ENCODE measurements around the gene DNHD1.

Gene DNHD1

GRCh38 chr11:6563121-6563619, 66.1 kb downstream of the DNHD1 start:
- H3K27ac ChIP-seq (ENCODE audit: low read depth, low read length), result no peak overlapping the region
- H3F3A ChIP-seq (ENCODE audit: insufficient read depth), result no peaks in the 10 kb centered on the region
- no peaks in the 10 kb centered on the region for H3K36me3 ChIP-seq (ENCODE audit: low read length)
- H3K4me2 ChIP-seq (ENCODE audit: low read depth, low read length, poor library complexity, severe bottlenecking), result no peak overlapping the region
- no peaks in the 10 kb centered on the region for H3K79me2 ChIP-seq (ENCODE audit: insufficient read depth, low read length)
- no peaks in the 10 kb centered on the region for H4K20me1 ChIP-seq (ENCODE audit: low read depth, low read length)
- no peaks in the 10 kb centered on the region for H3K9me2 ChIP-seq (replicated peaks; ENCODE audit: insufficient read depth, low read length)
- TF ChIP-seq EZH2phosphoT487 (conservative IDR thresholded peaks at IDR 0.05; ENCODE audit: low read length) (no peak), CTCF (IDR thresholded peaks at IDR 0.05; ENCODE audit: insufficient read depth, low read length, poor library complexity, severe bottlenecking) (no peak)
- H2AFZ ChIP-seq (ENCODE audit: low read depth, low read length, severe bottlenecking), result no peak overlapping the region
- no peak overlapping the region for H3K4me3 ChIP-seq (ENCODE audit: insufficient read depth, low read length, poor library complexity, severe bottlenecking)
- H3K9ac ChIP-seq (ENCODE audit: low read length), result no peak overlapping the region
- no peaks in the 10 kb centered on the region for H3K9me3 ChIP-seq (ENCODE audit: insufficient read depth, low read length)
- H3K27me3 ChIP-seq (ENCODE audit: low read length), result no peaks in the 10 kb centered on the region

DNA sequence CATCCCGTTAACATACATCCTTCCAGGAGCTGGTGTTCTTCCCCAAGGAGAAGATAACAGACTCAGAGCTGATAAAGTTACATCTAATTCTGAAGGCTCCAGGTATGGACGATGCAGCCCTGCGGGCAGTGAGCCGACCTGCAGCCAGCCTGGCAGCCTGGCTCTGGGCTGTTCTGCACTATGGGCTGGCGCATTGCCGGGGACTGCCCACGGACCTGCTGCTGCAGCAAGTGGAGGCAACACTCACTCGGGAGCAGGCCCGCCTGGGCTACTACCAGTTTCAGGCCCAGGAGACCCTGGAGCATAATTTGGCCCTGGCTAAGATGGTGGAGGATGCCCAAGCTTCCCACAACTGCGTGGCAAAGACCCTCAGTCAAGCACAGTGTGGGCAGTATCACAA, 66.6 kb downstream of the DNHD1 start:
- Histone ChIP-seq H3K9ac (ENCODE audit: low read length) (no peak overlapping the region), H2AFZ (ENCODE audit: low read depth, low read length, severe bottlenecking) (no peak overlapping the region), H3K4me3 (ENCODE audit: insufficient read depth, low read length, poor library complexity, severe bottlenecking) (no peak overlapping the region), H4K20me1 (ENCODE audit: low read depth, low read length) (no peaks in the 10 kb centered on the region), H3K27ac (ENCODE audit: low read depth, low read length) (no peak overlapping the region), H3K79me2 (ENCODE audit: insufficient read depth, low read length) (no peaks in the 10 kb centered on the region), H3F3A (ENCODE audit: insufficient read depth) (no peaks in the 10 kb centered on the region), H3K27me3 (ENCODE audit: low read length) (no peaks in the 10 kb centered on the region), H3K4me2 (ENCODE audit: low read depth, low read length, poor library complexity, severe bottlenecking) (no peak overlapping the region), H3K9me2 (replicated peaks; ENCODE audit: insufficient read depth, low read length) (no peaks in the 10 kb centered on the region), H3K9me3 (ENCODE audit: insufficient read depth, low read length) (no peaks in the 10 kb centered on the region), H3K36me3 (ENCODE audit: low read length) (no peaks in the 10 kb centered on the region)
- no peak for TF ChIP-seq CTCF (IDR thresholded peaks at IDR 0.05; ENCODE audit: insufficient read depth, low read length, poor library complexity, severe bottlenecking)
- no peak for TF ChIP-seq EZH2phosphoT487 (conservative IDR thresholded peaks at IDR 0.05; ENCODE audit: low read length)

- no peaks in the 10 kb centered on the region for H3K9me3 ChIP-seq (ENCODE audit: insufficient read depth, low read length)
- H3K79me2 ChIP-seq (ENCODE audit: insufficient read depth, low read length), result no peaks in the 10 kb centered on the region
- H3K4me3 ChIP-seq (ENCODE audit: insufficient read depth, low read length, poor library complexity, severe bottlenecking), result no peak overlapping the region
- H3F3A ChIP-seq (ENCODE audit: insufficient read depth), result no peaks in the 10 kb centered on the region
- H3K9me2 ChIP-seq (replicated peaks; ENCODE audit: insufficient read depth, low read length), result no peaks in the 10 kb centered on the region
- no peak for TF ChIP-seq EZH2phosphoT487 (conservative IDR thresholded peaks at IDR 0.05; ENCODE audit: low read length)
- TF ChIP-seq CTCF (IDR thresholded peaks at IDR 0.05; ENCODE audit: insufficient read depth, low read length, poor library complexity, severe bottlenecking), result no peak
- H2AFZ ChIP-seq (ENCODE audit: low read depth, low read length, severe bottlenecking), result no peak overlapping the region
- no peak overlapping the region for H3K27ac ChIP-seq (ENCODE audit: low read depth, low read length)
- no peaks in the 10 kb centered on the region for H3K27me3 ChIP-seq (ENCODE audit: low read length)
- H3K36me3 ChIP-seq (ENCODE audit: low read length), result no peaks in the 10 kb centered on the region
- H3K9ac ChIP-seq (ENCODE audit: low read length), result no peak overlapping the region
- no peaks in the 10 kb centered on the region for H4K20me1 ChIP-seq (ENCODE audit: low read depth, low read length)
- no peak overlapping the region for H3K4me2 ChIP-seq (ENCODE audit: low read depth, low read length, poor library complexity, severe bottlenecking)
Observed at GRCh38 chr11:6565325-6565724, 68.2 kb downstream of the DNHD1 start.

All from SU-DHL-6 (cell line).